ENCODE measurements around the gene THAP3.

The THAP3 gene

DNA sequence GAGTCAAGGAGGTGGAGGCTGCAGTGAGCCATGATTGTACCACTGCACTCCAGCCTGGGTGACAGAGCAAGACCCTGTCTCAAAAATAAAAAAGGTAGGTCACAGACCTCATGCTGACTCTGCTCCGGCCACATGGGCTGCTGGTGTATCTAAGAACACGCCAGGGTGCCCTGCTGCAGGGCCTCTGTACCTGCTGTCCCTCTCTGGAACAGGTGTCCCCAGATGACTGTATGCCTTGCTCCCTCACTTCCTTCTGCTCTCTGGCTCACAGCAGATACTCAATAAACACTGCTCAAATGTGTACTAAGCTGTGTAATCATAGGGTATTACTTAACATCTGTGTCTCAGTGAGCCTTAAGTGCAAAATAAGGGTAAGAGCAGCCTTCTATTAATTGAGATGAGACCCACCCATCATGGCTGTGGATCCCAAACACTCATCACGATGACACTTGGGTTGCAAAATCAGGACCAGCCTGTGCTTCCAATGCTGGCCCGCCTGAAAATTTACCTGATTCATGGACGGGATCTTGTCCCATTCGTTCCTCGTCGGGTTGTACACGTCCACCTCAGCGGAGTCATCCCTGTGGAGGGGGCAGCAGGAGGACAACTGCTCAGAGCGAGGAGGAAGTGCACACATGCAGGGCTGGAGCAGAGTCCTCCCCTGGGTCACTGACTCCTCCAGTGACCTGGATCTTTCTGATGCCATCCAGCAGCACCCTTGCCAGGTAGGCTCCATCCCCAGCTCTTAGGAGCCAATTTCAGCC lies 29.5 kb upstream of the THAP3 start:
- Histone ChIP-seq H3K4me1 (ENCODE audit: control insufficient read depth, low read depth, low read length) (no peaks in the 10 kb centered on the region), H3K36me3 (ENCODE audit: control insufficient read depth, insufficient read depth, low read length) (peaks cover 17% of the 10 kb centered on the region), H3K4ac (ENCODE audit: low read depth, low read length) (no peak overlapping the region), H3K79me2 (ENCODE audit: control insufficient read depth, insufficient read depth, low read length) (peaks cover 20% of the 10 kb centered on the region), H3K23ac (ENCODE audit: low read length) (no peak overlapping the region), H2BK5ac (ENCODE audit: low read length) (no peak overlapping the region), H3K4me3 (ENCODE audit: low read length) (no peak overlapping the region), H3K27me3 (ENCODE audit: insufficient read depth, low read length, poor library complexity) (no peaks in the 10 kb centered on the region), H3K27ac (ENCODE audit: low read depth, low read length) (no peak overlapping the region), H3K56ac (ENCODE audit: low read length) (no peak overlapping the region), H2BK120ac (ENCODE audit: low read depth, low read length) (no peak overlapping the region), H2BK15ac (replicated peaks; ENCODE audit: low read depth) (no peak overlapping the region), H2AK5ac (ENCODE audit: low read length) (no peak overlapping the region), H4K5ac (ENCODE audit: low read length) (no peak overlapping the region), H3K79me1 (ENCODE audit: low read length) (peaks cover 16% of the 10 kb centered on the region), H3K18ac (ENCODE audit: low read length) (no peak overlapping the region), H3K9ac (ENCODE audit: low read length) (no peak overlapping the region), H4K8ac (ENCODE audit: low read depth, low read length) (no peak overlapping the region), H3K4me2 (ENCODE audit: low read length) (no peak overlapping the region)
- no CpG with 5 or more reads among the region's 11 CpGs for WGBS (ENCODE audit: extremely low coverage, insufficient coverage, low lambda C conversion rate)
- DNase-seq, result no peak

DNA sequence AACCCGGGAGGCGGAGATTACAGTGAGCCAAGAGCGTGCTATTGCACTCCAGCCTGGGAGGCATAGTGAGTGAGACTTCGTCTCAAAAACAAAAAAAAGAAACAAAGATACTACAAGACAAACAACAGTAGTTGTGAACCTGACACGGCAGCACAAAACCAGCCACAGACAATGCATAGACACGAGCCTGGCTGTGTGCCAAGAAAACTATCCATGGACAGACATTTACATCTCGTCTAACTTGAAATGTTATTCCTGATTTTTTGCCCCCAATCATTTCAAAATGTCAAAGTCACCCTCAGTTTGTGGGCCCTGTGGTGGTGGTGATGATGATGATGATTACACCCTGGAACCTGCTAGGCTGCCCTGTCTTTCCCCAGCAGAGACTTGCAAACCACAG lies 28.3 kb upstream of the THAP3 start:
- no peak overlapping the region for H3K56ac ChIP-seq (ENCODE audit: low read length)
- no peak overlapping the region for H2BK5ac ChIP-seq (ENCODE audit: low read length)
- no peak overlapping the region for H3K4ac ChIP-seq (ENCODE audit: low read depth, low read length)
- peaks cover 12% of the 10 kb centered on the region for H3K36me3 ChIP-seq (ENCODE audit: control insufficient read depth, insufficient read depth, low read length)
- H3K27ac ChIP-seq (ENCODE audit: low read depth, low read length), result no peak overlapping the region
- no peak overlapping the region for H3K4me2 ChIP-seq (ENCODE audit: low read length)
- H4K5ac ChIP-seq (ENCODE audit: low read length), result no peak overlapping the region
- no peak overlapping the region for H2BK120ac ChIP-seq (ENCODE audit: low read depth, low read length)
- no peaks in the 10 kb centered on the region for H3K27me3 ChIP-seq (ENCODE audit: insufficient read depth, low read length, poor library complexity)
- H3K23ac ChIP-seq (ENCODE audit: low read length), result no peak overlapping the region
- peaks cover 22% of the 10 kb centered on the region for H3K79me1 ChIP-seq (ENCODE audit: low read length)
- H3K18ac ChIP-seq (ENCODE audit: low read length), result no peak overlapping the region
- H4K8ac ChIP-seq (ENCODE audit: low read depth, low read length), result no peak overlapping the region
- H3K4me1 ChIP-seq (ENCODE audit: control insufficient read depth, low read depth, low read length), result peaks cover 3% of the 10 kb centered on the region
- no peak overlapping the region for H2AK5ac ChIP-seq (ENCODE audit: low read length)
- no peak for DNase-seq
- H3K4me3 ChIP-seq (ENCODE audit: low read length), result no peak overlapping the region
- no CpG with 5 or more reads among the region's 7 CpGs for WGBS (ENCODE audit: extremely low coverage, insufficient coverage, low lambda C conversion rate)
- peaks cover 32% of the 10 kb centered on the region for H3K79me2 ChIP-seq (ENCODE audit: control insufficient read depth, insufficient read depth, low read length)
- H2BK15ac ChIP-seq (replicated peaks; ENCODE audit: low read depth), result no peak overlapping the region
- H3K9ac ChIP-seq (ENCODE audit: low read length), result no peak overlapping the region

DNA sequence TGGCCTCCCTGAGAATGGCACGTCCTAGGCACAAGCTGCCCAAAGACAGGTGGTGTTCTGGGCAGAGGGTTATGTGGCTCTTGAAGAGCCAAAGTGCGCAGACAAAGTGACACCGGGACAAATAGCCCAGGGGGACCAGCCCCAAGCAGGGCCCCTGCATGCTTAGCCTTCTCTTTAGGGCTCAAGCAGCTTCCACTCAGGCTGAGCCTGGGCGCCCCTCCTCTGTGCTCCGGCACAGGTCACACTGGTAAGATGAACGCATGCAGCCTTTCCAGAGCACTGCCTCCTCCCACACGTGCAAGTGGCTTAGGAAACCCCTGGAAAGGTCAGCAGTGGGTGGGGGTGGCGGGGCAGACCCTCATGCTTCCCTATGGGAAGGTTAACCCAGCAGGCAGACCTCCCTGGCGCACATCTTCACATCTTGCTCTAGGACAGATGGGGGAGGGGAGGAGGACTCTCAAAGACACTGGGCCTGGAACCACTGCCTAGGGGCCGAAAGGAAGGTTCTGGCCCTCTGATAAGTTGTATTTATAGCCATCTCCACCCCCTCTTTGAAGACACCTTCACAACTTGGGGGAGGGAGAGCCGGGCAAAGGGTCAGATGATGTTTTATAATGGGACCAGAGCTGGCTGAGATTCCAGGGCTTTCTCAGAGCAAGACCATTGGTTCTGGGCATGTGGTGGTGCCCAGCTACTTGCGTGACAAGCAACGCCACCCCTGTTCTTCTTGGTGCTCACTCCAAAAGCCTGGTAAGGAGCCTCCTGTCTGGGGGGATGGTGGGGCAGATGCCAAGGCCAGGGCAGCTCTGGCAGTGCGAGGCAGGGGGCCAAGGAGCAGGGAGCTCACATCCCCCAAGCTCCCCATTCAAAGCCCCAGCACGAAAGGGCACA lies 27.5 kb upstream of the THAP3 start:
- no peak overlapping the region for H3K4me3 ChIP-seq (ENCODE audit: low read length)
- no peak overlapping the region for H4K5ac ChIP-seq (ENCODE audit: low read length)

DNA sequence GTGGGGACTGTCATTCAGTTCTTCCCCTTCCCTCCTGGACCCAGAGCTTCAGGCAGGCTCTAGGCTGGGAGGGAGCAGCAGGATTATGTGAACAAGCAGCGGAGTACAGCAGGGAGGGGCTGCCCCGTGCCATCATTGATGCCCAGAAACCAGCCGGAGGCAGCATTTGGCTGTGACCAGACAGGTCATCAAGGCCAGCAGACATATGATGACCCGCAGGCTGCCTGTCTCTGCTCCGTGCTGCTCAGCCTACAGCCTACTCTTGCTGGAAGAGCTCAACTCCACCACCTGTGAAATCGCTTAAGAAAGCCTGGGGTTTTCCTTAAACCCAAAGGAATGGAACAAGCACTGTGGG lies 26.9 kb upstream of the THAP3 start:
- Histone ChIP-seq H3K27me3 (ENCODE audit: insufficient read depth, low read length, poor library complexity) (no peaks in the 10 kb centered on the region), H3K4me2 (ENCODE audit: low read length) (no peak overlapping the region), H4K5ac (ENCODE audit: low read length) (no peak overlapping the region), H3K23ac (ENCODE audit: low read length) (no peak overlapping the region), H2AK5ac (ENCODE audit: low read length) (no peak overlapping the region), H3K4me3 (ENCODE audit: low read length) (no peak overlapping the region), H3K36me3 (ENCODE audit: control insufficient read depth, insufficient read depth, low read length) (peaks cover 11% of the 10 kb centered on the region), H3K79me2 (ENCODE audit: control insufficient read depth, insufficient read depth, low read length) (peaks cover 41% of the 10 kb centered on the region), H3K4ac (ENCODE audit: low read depth, low read length) (no peak overlapping the region), H4K8ac (ENCODE audit: low read depth, low read length) (no peak overlapping the region), H3K56ac (ENCODE audit: low read length) (no peak overlapping the region), H2BK5ac (ENCODE audit: low read length) (no peak overlapping the region), H3K9ac (ENCODE audit: low read length) (no peak overlapping the region), H3K4me1 (ENCODE audit: control insufficient read depth, low read depth, low read length) (peaks cover 3% of the 10 kb centered on the region), H3K27ac (ENCODE audit: low read depth, low read length) (no peak overlapping the region), H3K79me1 (ENCODE audit: low read length) (peaks cover 28% of the 10 kb centered on the region), H2BK15ac (replicated peaks; ENCODE audit: low read depth) (no peak overlapping the region), H2BK120ac (ENCODE audit: low read depth, low read length) (no peak overlapping the region), H3K18ac (ENCODE audit: low read length) (no peak overlapping the region)
- WGBS (ENCODE audit: extremely low coverage, insufficient coverage, low lambda C conversion rate), result no CpG with 5 or more reads among the region's 6 CpGs
- no peak for DNase-seq

More for the DNA sequence above, 27.5 kb upstream of the THAP3 start:
- H3K4me2 ChIP-seq (ENCODE audit: low read length), result no peak overlapping the region
- H3K23ac ChIP-seq (ENCODE audit: low read length), result no peak overlapping the region
- H3K79me2 ChIP-seq (ENCODE audit: control insufficient read depth, insufficient read depth, low read length), result peaks cover 40% of the 10 kb centered on the region
- DNase-seq, result no peak
- peaks cover 3% of the 10 kb centered on the region for H3K4me1 ChIP-seq (ENCODE audit: control insufficient read depth, low read depth, low read length)
- H3K56ac ChIP-seq (ENCODE audit: low read length), result no peak overlapping the region
- no peak overlapping the region for H2BK120ac ChIP-seq (ENCODE audit: low read depth, low read length)
- no peak overlapping the region for H2BK15ac ChIP-seq (replicated peaks; ENCODE audit: low read depth)
- no CpG with 5 or more reads among the region's 15 CpGs for WGBS (ENCODE audit: extremely low coverage, insufficient coverage, low lambda C conversion rate)
- peaks cover 12% of the 10 kb centered on the region for H3K36me3 ChIP-seq (ENCODE audit: control insufficient read depth, insufficient read depth, low read length)
- no peaks in the 10 kb centered on the region for H3K27me3 ChIP-seq (ENCODE audit: insufficient read depth, low read length, poor library complexity)
- H3K27ac ChIP-seq (ENCODE audit: low read depth, low read length), result no peak overlapping the region
- H3K18ac ChIP-seq (ENCODE audit: low read length), result no peak overlapping the region
- no peak overlapping the region for H4K8ac ChIP-seq (ENCODE audit: low read depth, low read length)
- H2BK5ac ChIP-seq (ENCODE audit: low read length), result no peak overlapping the region
- no peak overlapping the region for H2AK5ac ChIP-seq (ENCODE audit: low read length)
- H3K79me1 ChIP-seq (ENCODE audit: low read length), result peaks cover 27% of the 10 kb centered on the region
- H3K9ac ChIP-seq (ENCODE audit: low read length), result no peak overlapping the region
- H3K4ac ChIP-seq (ENCODE audit: low read depth, low read length), result no peak overlapping the region

DNA sequence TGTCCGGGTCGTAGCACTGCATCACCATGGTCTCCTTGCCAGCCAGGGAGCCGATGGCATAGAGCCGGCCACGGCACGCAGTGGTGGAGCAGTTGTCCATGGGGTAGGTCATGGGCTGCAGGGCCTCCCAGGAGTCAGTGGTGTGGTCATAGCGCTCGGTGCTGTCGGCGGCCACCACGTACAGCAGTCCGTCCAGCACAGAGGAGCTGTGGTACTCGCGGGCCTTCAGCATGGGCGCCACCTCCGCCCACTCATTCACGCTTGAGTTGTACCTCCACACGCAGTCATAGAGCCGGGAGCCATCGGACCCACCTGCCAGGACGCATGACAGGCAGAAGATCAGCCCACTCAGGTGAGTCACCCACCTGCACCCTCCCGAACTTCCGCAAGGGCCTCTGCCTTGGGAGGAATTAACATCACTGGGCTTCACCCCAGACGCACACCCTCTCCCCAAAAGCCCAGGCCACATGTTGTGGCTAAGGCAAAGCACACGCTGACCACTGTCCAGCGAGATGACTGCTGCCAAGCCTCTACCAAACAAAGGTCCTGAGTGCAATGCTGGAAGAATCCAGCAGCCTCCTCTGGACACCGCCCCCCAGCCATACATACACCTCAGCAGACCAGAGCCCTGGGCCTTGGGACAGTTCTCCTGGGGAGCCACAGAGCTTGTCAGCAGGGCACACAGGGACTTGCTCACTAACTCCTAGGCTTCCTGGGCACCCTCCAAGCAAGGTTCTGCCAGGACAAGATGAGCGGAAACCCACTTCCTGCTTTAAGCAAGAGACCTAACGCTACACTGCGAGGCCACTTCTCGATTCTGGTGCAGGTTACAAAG lies 25.3 kb upstream of the THAP3 start:
- Histone ChIP-seq H4K8ac (ENCODE audit: low read depth, low read length) (no peak overlapping the region), H3K4me2 (ENCODE audit: low read length) (no peak overlapping the region), H2BK120ac (ENCODE audit: low read depth, low read length) (no peak overlapping the region), H3K4ac (ENCODE audit: low read depth, low read length) (no peak overlapping the region), H4K5ac (ENCODE audit: low read length) (no peak overlapping the region), H2BK5ac (ENCODE audit: low read length) (no peak overlapping the region), H3K4me1 (ENCODE audit: control insufficient read depth, low read depth, low read length) (peaks cover 8% of the 10 kb centered on the region), H3K23ac (ENCODE audit: low read length) (no peak overlapping the region), H3K4me3 (ENCODE audit: low read length) (no peak overlapping the region), H3K9ac (ENCODE audit: low read length) (no peak overlapping the region), H3K79me2 (ENCODE audit: control insufficient read depth, insufficient read depth, low read length) (peaks cover 41% of the 10 kb centered on the region), H3K79me1 (ENCODE audit: low read length) (peaks cover 28% of the 10 kb centered on the region), H3K56ac (ENCODE audit: low read length) (no peak overlapping the region), H3K27me3 (ENCODE audit: insufficient read depth, low read length, poor library complexity) (no peaks in the 10 kb centered on the region), H3K18ac (ENCODE audit: low read length) (no peak overlapping the region), H2AK5ac (ENCODE audit: low read length) (no peak overlapping the region), H3K27ac (ENCODE audit: low read depth, low read length) (no peak overlapping the region), H3K36me3 (ENCODE audit: control insufficient read depth, insufficient read depth, low read length) (peaks cover 9% of the 10 kb centered on the region), H2BK15ac (replicated peaks; ENCODE audit: low read depth) (no peak overlapping the region)
- no peak for DNase-seq
- WGBS (ENCODE audit: extremely low coverage, insufficient coverage, low lambda C conversion rate), result no CpG with 5 or more reads among the region's 31 CpGs
